Fibroblast of villous mesenchyme (primary cell): ENCODE measurements around the gene PSME2. TPM values are rescaled to one million over a fixed set of nuclear protein-coding genes. Genes with fewer than 3 reads are reported as not detected.

Experiments used
- DNase-seq: peaks from one replicate; pipeline ENCODE4 v3.0.0-alpha.2; 2010; ENCODE audit warnings: low read depth
- H3K4me3 ChIP-seq: 2 replicates; pipeline ENCODE4 v1.5.1; 2011; ENCODE audit warnings: low read depth, mild to moderate bottlenecking, low read length
- total RNA-seq: library from RNA; depleted of rRNA; stranded (reverse); fragments of >200 nt; gene quantifications from 2 replicates; pipeline ENCODE4 v1.2.3, GENCODE V29; 2012
- TF ChIP-seq, protein P1 (sequence below): IDR thresholded peaks from 2 replicates; pipeline ENCODE4 v1.5.1; 2012; ENCODE audit warnings: low read depth, mild to moderate bottlenecking, low read length; ENCODE audit not compliant: insufficient read depth

PSME2 gene
- total RNA-seq, 1 donor: 151 TPM

DNA sequence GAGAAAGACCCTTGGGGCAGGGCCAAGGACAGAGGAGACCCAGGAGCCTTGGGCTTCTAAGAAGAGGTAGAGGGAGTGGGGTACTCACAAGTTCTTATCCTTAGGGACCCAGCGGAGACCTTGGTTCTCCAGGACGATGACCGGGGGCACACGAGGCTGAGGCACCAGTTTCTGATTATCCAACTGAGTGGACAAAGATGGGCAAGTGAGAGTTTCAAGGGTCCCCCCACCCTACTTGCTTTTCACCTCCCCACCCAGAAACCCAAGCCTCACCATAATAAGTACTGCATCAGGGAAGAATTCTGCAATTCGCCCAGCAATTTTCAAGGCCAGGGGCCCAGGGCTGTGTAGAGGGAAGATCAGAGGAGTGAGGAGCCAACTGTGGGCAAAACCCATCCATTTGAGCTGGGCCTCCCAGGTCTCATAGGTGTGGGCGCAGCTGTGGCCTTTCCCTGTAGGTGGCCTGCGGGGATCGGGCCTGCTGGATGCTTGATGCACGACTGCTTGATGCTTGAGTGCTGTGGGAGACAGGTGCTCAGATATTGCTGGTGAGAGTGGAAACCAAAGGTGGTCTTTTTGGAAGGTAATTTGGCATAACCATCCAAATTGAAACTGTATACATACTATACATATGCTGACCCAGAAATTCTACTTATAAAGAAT, 7.0 kb downstream of the PSME2 start:
- DNase-seq: no peak
- peak overlapping the region; percentile 18 for H3K4me3 ChIP-seq
- TF ChIP-seq, protein P1, sequence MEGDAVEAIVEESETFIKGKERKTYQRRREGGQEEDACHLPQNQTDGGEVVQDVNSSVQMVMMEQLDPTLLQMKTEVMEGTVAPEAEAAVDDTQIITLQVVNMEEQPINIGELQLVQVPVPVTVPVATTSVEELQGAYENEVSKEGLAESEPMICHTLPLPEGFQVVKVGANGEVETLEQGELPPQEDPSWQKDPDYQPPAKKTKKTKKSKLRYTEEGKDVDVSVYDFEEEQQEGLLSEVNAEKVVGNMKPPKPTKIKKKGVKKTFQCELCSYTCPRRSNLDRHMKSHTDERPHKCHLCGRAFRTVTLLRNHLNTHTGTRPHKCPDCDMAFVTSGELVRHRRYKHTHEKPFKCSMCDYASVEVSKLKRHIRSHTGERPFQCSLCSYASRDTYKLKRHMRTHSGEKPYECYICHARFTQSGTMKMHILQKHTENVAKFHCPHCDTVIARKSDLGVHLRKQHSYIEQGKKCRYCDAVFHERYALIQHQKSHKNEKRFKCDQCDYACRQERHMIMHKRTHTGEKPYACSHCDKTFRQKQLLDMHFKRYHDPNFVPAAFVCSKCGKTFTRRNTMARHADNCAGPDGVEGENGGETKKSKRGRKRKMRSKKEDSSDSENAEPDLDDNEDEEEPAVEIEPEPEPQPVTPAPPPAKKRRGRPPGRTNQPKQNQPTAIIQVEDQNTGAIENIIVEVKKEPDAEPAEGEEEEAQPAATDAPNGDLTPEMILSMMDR: no peak

DNA sequence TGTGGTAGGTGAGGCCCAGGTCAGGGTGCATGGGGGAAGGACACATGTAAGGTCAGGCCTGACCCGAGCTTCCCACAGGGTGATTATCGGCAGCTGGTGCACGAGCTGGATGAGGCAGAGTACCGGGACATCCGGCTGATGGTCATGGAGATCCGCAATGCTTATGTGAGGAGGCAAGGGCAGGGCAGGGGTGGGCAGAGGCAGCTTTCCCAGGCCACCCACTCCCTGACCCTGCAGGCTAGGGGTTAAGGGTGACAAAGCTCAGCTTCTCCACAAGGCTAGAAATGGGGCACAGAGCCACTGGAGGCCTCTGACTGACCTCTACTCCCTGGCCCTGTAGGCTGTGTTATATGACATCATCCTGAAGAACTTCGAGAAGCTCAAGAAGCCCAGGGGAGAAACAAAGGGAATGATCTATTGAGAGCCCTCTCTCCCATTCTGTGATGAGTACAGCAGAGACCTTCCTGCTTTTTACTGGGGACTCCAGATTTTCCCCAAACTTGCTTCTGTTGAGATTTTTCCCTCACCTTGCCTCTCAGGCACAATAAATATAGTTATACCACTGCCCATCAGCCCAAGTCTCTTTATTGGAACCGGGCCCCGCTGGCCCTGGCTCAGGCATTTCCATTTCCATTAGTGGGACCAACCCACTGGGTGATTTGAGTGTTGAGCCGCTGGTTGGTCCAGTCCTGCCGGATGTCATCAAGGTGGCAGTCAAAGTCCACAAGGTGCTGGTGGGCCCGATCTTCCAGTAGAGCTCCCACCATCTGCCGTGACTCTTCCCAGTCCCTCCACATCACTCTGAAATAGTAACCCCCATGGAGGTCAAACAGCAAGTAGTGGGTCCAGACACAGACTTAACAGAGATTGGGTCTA, 7.8 kb downstream of the PSME2 start:
- TF ChIP-seq, protein P1: no peak
- no peak for DNase-seq

DNA sequence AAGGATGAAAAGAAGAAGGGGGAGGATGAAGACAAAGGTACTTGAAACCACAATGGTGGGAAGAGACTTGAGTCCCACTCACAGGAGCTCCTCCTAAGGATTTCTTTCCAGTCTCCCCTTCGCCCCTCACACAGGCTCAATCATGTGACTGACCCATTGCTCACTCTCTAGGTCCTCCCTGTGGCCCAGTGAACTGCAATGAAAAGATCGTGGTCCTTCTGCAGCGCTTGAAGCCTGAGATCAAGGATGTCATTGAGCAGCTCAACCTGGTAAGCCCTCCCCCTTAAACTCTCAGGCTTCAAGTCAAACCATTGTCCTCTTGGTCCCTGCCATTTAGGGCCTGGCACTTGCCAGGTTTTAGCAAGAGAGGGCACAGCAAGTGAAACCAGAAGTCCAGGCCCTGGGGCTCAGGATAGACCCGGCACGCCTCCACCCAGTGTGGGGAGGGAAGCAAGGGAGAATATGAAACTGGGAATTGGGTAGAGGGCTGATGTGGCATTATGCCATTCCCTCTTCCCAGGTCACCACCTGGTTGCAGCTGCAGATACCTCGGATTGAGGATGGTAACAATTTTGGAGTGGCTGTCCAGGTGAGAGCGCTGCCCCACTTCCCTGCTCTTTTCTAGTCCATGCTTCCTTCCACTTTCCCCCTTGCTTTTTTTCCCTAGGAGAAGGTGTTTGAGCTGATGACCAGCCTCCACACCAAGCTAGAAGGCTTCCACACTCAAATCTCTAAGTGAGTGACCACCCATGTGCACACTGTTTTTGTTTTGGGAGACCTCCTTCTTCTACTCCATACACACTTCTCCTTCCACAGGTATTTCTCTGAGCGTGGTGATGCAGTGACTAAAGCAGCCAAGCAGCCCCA, 8.6 kb downstream of the PSME2 start:
- H3K4me3 ChIP-seq: no peak overlapping the region
- TF ChIP-seq, protein P1: no peak
- DNase-seq: no peak

More for the DNA sequence above, 7.8 kb downstream of the PSME2 start:
- no peak overlapping the region for H3K4me3 ChIP-seq

DNA sequence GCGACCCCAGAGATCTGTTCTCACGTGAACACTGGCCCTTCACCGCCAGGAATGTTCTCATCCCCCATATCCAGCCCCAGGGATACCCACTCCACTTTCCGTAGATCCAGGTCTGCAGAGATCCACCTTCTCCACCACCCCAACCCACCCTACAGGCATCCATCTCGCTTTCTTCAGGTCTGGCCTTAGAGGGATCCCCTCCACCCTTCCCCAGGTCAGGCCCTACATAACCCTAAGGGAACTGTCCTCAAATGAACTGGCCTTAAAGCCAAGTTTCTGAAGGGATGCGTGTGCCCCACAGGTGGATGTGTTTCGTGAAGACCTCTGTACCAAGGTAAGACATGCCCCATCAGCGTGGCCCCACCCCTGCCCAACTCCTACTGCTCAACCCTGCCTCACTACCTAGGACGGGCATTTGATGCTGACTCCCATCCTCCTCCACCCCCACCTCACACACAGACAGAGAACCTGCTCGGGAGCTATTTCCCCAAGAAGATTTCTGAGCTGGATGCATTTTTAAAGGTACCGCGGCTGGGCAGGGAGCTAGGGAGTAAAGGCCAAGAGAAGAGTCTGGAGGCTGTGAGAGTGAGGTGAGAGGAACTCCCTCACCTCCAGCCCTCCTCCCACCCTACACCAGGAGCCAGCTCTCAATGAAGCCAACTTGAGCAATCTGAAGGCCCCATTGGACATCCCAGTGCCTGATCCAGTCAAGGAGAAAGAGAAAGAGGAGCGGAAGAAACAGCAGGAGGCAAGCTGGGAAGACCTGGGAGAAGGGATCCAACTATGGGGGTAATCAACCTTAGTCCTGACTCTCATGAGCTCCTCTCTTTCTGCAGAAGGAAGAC, 9.5 kb downstream of the PSME2 start:
- TF ChIP-seq, protein P1: no peak
- no peak for DNase-seq
- H3K4me3 ChIP-seq: peak overlapping the region; percentile 68

DNA sequence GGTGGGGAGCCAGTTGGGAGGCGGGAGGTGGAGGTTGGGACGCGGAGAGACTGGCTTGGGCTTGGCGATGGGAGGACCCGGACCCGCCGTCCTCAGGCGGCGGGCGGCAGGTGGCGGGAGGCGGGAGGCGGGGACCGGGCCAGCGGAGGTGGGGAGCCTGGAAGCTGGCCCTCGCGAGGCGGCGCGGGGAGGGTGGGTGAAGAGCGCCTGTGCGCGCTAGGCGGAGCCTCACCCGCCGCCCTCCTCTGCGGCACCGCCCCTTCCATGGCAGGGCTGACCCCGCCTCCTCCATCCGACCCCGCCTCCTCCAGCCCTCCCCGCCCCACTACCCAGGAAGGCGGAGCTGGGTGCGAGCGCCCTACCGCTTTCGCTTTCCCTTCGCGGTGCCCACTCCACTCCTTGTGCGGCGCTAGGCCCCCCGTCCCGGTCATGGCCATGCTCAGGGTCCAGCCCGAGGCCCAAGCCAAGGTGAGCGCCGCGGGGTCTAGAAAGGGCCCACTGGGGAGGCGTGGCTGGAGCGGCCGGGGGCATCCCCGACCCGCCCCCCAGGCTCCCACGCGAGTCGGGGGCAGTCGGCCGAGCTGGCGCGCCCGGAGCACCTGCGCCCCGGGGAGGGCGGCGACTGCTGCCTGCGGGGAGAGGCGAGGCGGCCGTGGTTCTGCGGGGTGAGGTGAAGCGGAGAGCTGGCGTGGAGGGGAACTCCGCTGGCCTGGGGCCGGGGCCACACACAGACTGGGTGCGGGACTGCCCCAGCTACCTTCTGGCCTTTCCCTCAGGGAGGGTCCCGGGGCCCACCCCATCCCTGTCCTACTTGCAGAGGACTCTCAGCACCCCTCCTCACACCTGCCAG, 10.4 kb downstream of the PSME2 start, which contains the start of gene PSME1:
PSME1 (plus strand) TSS at position 361 of the 850 bp plus-strand sequence; CDS start at position 430, 69 bp downstream.
- TF ChIP-seq, protein P1: no peak
- peak within 1 kb of the TSS; percentile 68 for H3K4me3 ChIP-seq
- DNase-seq: peak; percentile 90
